Ectodermal cell (in vitro differentiated cells): ENCODE data around the gene HSBP1L1.
"Not testable (repeated sequence)": the region's sequence is repeated elsewhere in the genome, so short reads cannot be mapped to it uniquely, and the experiment has no call there.

ENCODE experiments used
- H3K27ac ChIP-seq: 2 replicates; pipeline ENCODE4 v1.7.0; 2013; ENCODE audit warnings: mild to moderate bottlenecking, low read depth, low read length; ENCODE audit not compliant: insufficient read depth, poor library complexity, severe bottlenecking
- H3K27me3 ChIP-seq: 2 replicates; pipeline ENCODE4 v1.7.0; 2013; ENCODE audit warnings: mild to moderate bottlenecking, low read length; ENCODE audit not compliant: insufficient read depth, control insufficient read depth, poor library complexity, severe bottlenecking
- H3K36me3 ChIP-seq: one replicate; pipeline ENCODE4 v1.7.0; 2013; ENCODE audit warnings: low read length; ENCODE audit not compliant: control insufficient read depth, insufficient read depth
- H3K4me1 ChIP-seq: one replicate; pipeline ENCODE4 v1.7.0; 2013; ENCODE audit warnings: low read length; ENCODE audit not compliant: control insufficient read depth, insufficient read depth
- H3K4me3 ChIP-seq: 2 replicates; pipeline ENCODE4 v1.7.0; 2013; ENCODE audit warnings: low read depth, low read length, control low read depth; ENCODE audit not compliant: insufficient read depth
- H3K9me3 ChIP-seq: 2 replicates; pipeline ENCODE4 v1.7.0; 2013; ENCODE audit warnings: mild to moderate bottlenecking, low read length, moderate library complexity; ENCODE audit not compliant: control insufficient read depth
- WGBS, 2 experiments: methylation state at CpG; one replicate each; pipeline ENCODE4 v1.1.7; 2013; ENCODE audit warnings: missing lambda C conversion rate in 2 of 2; 5-methylcytosine and 5-hydroxymethylcytosine counted together

The HSBP1L1 gene

DNA sequence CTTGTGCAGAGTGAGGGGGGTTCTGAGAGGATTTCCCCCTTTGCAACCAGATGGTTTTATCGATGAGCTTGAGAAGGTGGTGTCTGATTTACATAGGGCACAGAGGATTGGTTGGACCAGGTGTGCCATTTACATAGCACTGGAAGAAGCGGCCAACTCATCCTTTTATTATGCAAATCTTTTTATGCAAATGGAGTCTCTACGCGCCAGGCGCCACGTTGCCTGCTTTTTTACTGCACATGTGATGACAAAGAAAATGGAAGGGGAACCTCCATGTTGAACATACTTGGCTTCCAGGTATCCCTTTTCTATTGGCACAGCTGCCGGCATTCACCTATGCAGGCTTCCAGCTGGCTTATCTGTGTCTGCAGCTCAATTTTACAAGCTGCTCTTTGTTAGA, 42.3 kb downstream of the HSBP1L1 start:
- 59% methylated on average over 7 of the region's 7 CpGs for WGBS, 2 experiments
- no peak overlapping the region for H3K4me3 ChIP-seq
- H3K27ac ChIP-seq = no peak overlapping the region
- no peaks in the 10 kb centered on the region for H3K9me3 ChIP-seq
- no peaks in the 10 kb centered on the region for H3K27me3 ChIP-seq
- no peaks in the 10 kb centered on the region for H3K4me1 ChIP-seq
- no peaks in the 10 kb centered on the region for H3K36me3 ChIP-seq

DNA sequence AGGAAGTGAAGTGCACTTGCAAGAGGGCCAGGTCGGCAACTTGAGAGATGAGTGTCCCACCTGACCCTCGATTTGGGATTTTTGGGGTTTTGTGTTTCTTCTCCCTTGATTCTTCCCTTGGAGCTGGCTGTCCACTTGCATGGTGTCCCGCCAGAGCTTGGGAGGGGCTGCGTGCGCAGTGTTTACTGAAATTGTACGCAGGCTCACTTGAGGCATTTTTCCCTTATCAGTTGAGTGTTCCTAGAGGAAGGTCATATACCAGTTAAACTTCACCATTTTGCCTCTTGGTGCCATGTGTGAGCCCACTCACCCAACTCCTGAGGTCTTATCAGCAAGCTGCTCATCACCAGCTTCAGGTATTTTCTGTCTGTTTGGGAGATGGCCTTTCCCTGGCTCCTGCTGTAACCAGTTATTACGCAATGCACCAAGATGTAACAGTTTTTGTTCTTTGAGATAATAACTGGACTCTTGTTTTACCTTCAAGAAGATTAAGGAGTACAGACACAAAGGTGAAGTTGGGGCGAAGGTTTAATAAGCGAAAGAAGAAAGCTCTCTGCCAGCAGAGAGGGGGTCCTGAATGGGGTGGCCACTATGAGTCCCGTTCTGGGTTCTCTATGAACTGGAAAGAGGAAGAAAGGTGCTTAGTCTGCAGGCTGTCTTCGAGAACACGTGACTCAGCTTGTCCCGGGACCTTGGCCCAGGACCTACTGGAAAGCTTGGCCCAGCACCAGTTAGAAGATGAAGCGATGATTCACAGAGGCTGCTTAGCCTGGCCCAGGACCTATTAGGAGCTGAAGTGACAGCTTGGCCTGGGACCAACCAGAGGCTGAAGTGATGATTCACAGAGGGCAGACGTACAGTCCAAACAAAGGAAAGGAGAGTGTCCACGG, 45.5 kb downstream of the HSBP1L1 start:
- WGBS, 2 experiments = 85 to 88% methylated on average over 16 of the region's 16 CpGs
- Histone ChIP-seq H3K4me3 (no peak overlapping the region), H3K27me3 (no peaks in the 10 kb centered on the region), H3K36me3 (no peaks in the 10 kb centered on the region), H3K27ac (no peak overlapping the region), H3K4me1 (no peaks in the 10 kb centered on the region), H3K9me3 (peaks cover 4% of the 10 kb centered on the region)

DNA sequence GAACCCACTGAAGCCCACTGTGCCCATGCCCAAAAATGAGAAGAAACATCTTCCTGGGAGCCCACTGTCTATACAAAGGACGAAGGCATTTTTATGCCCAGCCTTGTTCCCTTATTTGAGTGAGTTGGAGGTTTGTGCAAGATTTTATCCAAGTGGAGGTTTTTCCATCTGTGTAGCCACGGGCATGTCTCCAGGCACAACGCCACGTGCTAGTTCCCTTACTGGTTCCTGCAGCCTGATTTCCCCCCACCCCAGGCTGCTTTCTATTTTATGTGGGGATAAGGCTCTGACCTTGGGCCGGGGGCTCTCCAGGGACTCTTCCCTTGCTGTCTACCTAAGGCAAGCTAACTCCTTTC, 46.1 kb downstream of the HSBP1L1 start:
- H3K36me3 ChIP-seq = no peaks in the 10 kb centered on the region
- 94 to 97% methylated on average over 4 to 5 of the region's 5 CpGs for WGBS, 2 experiments
- no peaks in the 10 kb centered on the region for H3K27me3 ChIP-seq
- H3K9me3 ChIP-seq = peaks cover 4% of the 10 kb centered on the region
- H3K27ac ChIP-seq = no peak overlapping the region
- H3K4me3 ChIP-seq = no peak overlapping the region
- no peaks in the 10 kb centered on the region for H3K4me1 ChIP-seq

DNA sequence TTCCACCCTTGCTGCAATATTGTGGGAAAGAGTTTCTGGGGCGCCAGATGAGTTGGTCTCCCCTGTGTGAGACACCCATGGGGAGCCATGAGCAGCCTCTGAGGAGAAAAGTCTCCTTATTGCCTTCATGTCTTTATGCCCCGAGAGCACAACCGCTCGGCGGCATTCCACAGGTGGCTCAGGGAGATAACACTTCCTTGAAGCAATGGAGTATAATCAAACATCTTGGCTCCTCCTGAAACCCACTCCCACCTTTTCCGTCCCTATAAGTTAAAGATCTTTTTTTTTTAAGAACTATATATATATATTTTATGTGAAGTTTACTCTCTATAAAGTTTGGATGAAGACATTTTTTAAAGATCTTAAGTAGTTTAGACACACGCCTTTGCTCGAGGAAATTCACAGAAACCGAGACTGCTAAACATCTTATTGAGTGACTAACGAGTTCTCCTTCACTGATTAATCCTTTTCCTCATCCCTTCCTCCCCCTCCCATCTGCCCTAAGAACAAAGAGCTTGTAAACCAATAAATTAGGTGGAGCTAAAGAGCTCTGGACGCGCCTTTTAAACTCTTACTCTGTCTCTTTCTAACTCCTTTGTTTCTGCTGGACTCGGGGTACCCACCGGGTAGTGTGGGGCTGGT, 47.2 kb downstream of the HSBP1L1 start:
- not testable (repeated sequence) for H3K36me3 ChIP-seq, H3K4me3 ChIP-seq, H3K9me3 ChIP-seq, H3K27me3 ChIP-seq, H3K27ac ChIP-seq, H3K4me1 ChIP-seq
- WGBS, 2 experiments = 88 to 92% methylated on average over 13 of the region's 14 CpGs

DNA sequence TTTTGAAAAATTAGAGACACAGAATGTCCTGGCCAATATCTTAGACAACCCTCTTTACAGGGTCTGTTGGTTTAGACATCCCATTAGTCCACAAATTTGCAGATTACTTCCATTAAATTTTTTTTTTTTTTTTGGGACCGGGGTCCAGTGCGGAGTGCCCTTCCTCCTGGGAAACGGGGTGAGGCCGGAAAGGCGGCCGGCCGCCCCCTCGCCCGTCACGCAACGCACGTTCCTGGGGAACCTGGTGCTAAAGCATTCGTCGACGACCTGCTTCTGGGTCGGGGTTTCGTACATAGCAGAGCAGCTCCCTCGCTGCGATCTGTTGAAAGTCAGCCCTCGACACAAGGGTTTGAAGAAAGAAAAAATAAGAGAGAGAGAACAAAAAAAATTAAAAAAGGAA, 48.3 kb downstream of the HSBP1L1 start:
- no peaks in the 10 kb centered on the region for H3K4me1 ChIP-seq
- no peak overlapping the region for H3K27ac ChIP-seq
- no peaks in the 10 kb centered on the region for H3K27me3 ChIP-seq
- 93 to 95% methylated on average over 20 of the region's 20 CpGs for WGBS, 2 experiments
- peaks cover 4% of the 10 kb centered on the region for H3K9me3 ChIP-seq
- no peaks in the 10 kb centered on the region for H3K36me3 ChIP-seq
- H3K4me3 ChIP-seq = no peak overlapping the region
